GM18505 (cell line): ENCODE measurements around the gene LARGE1.

Experiments
- ATAC-seq: cut with Tn5 transposase; IDR thresholded peaks from one replicate; pipeline ENCODE4 v1.9.1; 2021; ENCODE audit not compliant: unreplicated experiment
- POLR2A ChIP-seq: IDR thresholded peaks from 4 replicates; pipeline ENCODE4 v1.6.1; 2011; ENCODE audit warnings: borderline replicate concordance; ENCODE audit not compliant: insufficient read depth, insufficient read length; ENCODE audit errors: extremely low read depth

Gene LARGE1

GRCh38 chr22:33674357-33674756, 245.9 kb downstream of the LARGE1 start:
- no peak for ATAC-seq
- TF ChIP-seq POLR2A: no peak

- ATAC-seq: no peak
- no peak for TF ChIP-seq POLR2A
Measured at GRCh38 chr22:33669746-33670145, 250.5 kb downstream of the LARGE1 start.

GRCh38 chr22:33666961-33667619, 253.2 kb downstream of the LARGE1 start:
- ATAC-seq: no peak
- no peak for TF ChIP-seq POLR2A

GRCh38 chr22:33666279-33666960, 253.9 kb downstream of the LARGE1 start:
- TF ChIP-seq POLR2A: no peak
- no peak for ATAC-seq

- TF ChIP-seq POLR2A: no peak
- no peak for ATAC-seq
Measured at GRCh38 chr22:33659448-33659847, 260.8 kb downstream of the LARGE1 start.

- ATAC-seq: no peak
Measured at GRCh38 chr22:33658775-33659174, 261.5 kb downstream of the LARGE1 start.

GRCh38 chr22:33657670-33658069, 262.6 kb downstream of the LARGE1 start:
- ATAC-seq: no peak
- no peak for TF ChIP-seq POLR2A

More at GRCh38 chr22:33658775-33659174, 261.5 kb downstream of the LARGE1 start:
- TF ChIP-seq POLR2A: no peak

DNA sequence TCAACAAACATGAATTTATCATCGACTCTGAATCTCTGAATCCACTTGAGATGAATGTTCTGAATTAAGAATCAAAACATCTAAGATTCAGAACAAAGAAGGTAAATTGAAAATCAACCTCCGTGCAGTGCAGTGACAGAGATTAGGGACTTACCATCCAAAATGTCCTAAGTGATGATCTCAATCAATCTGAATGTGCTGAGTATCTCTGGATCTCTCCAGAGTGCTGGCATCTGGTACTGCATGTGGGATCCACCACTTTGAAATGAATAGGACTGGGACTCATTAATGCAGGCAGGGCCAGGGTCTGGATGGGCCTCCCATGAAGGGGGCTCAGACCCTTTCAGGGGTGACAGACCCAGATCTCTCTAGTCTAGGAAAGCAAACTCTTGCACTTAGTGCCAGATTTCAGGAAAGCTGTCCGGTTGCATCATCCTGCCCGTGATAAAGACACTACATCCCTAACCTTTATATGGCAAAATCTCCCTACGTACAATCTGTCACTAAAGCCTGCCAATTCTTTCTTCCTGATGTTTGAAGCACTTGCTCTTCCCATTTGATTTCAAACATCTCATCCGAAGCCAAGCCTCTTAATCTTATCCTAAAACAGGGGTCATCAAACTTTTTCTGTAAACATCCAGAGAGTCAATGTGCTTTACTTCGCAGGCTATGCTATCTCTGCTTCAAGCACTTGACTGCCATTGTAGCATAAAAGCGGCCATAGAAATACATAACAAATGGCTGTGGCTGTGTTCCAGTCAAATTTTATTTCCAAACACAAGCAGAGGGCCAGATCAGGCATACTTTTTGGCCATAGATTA, 263.3 kb downstream of the LARGE1 start:
- no peak for ATAC-seq
- TF ChIP-seq POLR2A: no peak

- ATAC-seq: no peak
- TF ChIP-seq POLR2A: no peak
Measured at GRCh38 chr22:33654173-33654895, 265.9 kb downstream of the LARGE1 start.

GRCh38 chr22:33653532-33654063, 266.7 kb downstream of the LARGE1 start:
- TF ChIP-seq POLR2A: no peak
- ATAC-seq: no peak

DNA sequence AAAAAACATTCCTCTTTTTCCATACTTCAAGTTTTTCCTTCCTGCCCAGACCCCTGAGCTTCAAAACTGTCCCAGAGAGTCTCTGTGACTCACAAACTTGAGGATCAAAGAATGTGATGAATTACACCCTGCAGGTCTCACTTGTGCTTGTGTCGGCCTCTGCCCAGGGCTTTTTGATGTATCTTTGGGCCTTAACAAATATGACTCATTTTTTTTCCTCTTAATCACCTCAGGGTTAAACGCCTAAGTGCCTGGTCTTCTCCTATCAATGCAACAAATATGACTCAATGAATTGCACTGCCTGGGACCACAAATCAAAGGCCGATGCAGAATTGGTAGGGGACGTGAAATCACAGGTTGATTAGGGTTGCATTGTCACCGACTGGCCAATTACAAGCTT, 267.7 kb downstream of the LARGE1 start:
- ATAC-seq: no peak
- no peak for TF ChIP-seq POLR2A

DNA sequence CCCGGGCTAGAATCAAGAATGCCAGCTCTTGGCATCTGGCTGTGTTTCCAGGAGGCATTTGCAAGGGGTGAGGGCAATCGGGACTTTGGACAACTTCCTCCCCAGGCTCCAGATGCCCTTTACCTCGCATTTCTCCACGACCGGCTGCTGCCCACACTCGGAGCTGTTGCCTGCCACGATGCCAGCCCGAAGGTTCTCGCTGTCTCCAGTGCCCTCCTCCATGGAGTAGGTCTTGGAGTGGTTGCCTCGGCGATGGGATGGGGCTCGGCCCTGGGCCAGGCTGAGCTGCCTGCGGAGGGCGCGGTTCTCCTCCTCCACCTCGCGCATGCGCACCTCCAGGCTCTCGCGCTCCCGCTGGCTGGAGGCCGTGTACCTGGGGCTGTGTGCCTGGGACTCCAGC, 270.0 kb downstream of the LARGE1 start:
- no peak for ATAC-seq
- no peak for TF ChIP-seq POLR2A

DNA sequence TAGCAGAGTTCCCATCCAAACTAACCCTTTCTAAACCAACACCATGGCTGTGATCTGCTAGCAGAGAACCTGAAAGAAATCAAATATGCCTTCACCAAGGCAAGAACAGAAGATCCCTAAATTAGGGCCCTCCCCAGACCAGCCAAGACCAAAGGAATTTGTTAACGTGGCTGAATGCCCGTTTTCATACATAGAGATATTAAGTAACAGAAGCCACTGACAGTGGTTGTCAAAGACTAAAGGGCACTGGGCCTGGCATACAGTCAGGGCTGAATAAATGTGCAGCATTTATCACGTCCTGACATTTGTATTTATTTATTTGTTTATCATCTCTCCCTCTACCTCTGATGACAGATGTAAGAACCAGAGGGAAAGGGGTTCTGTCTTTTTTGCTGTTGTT, 271.8 kb downstream of the LARGE1 start:
- no peak for ATAC-seq
- no peak for TF ChIP-seq POLR2A
